MV-4-11 (cell line): ENCODE data around the gene COPZ1.
"Not testable (repeated sequence)": the region's sequence is repeated elsewhere in the genome, so short reads cannot be mapped to it uniquely, and the experiment has no call there.

Experiments
- DNase-seq: peaks from one replicate; lab custom pipeline; 2025; lab: John Stamatoyannopoulos, UW

The COPZ1 gene

GRCh38 chr12:54324617-54325441, at the start of gene COPZ1:
Gene COPZ1, plus strand, starts transcription at chr12:54325131. Its CDS starts 33 bp downstream, at chr12:54325164.
- DNase-seq: peak; percentile 100

- DNase-seq: no peak
Measured at GRCh38 chr12:54276368-54276767, 48.6 kb upstream of the COPZ1 start.

- peak; percentile 57 for DNase-seq
Measured at GRCh38 chr12:54277823-54278276, 47.1 kb upstream of the COPZ1 start.

- DNase-seq: no peak
Measured at GRCh38 chr12:54279227-54279631, 45.7 kb upstream of the COPZ1 start.

GRCh38 chr12:54279632-54280467, 45.1 kb upstream of the COPZ1 start, which contains the start of gene CBX5:
Gene CBX5, minus strand, starts transcription at chr12:54280122. Its CDS starts 22,472 bp downstream, at chr12:54257650.
- peak; percentile 98 for DNase-seq

GRCh38 chr12:54280468-54281260, 44.3 kb upstream of the COPZ1 start, which contains the start of gene HNRNPA1:
Gene HNRNPA1, plus strand, starts transcription at chr12:54280726. Its CDS starts 82 bp downstream, at chr12:54280808.
- peak; percentile 100 for DNase-seq

- DNase-seq: not testable (repeated sequence)
Measured at GRCh38 chr12:54281261-54281638, 43.7 kb upstream of the COPZ1 start.

GRCh38 chr12:54281694-54282093, 43.2 kb upstream of the COPZ1 start:
- not testable (repeated sequence) for DNase-seq

GRCh38 chr12:54282949-54283593, 41.9 kb upstream of the COPZ1 start:
- DNase-seq: no peak

GRCh38 chr12:54284070-54284780, 40.7 kb upstream of the COPZ1 start:
- DNase-seq: not testable (repeated sequence)

GRCh38 chr12:54285150-54286041, 39.5 kb upstream of the COPZ1 start:
- DNase-seq: no peak

- DNase-seq: no peak
Measured at GRCh38 chr12:54286042-54287030, 38.6 kb upstream of the COPZ1 start.

GRCh38 chr12:54287261-54288157, 37.4 kb upstream of the COPZ1 start:
- DNase-seq: no peak

- DNase-seq: no peak
Measured at GRCh38 chr12:54292083-54292930, 32.6 kb upstream of the COPZ1 start.

- DNase-seq: no peak
Measured at GRCh38 chr12:54292931-54293241, 32.0 kb upstream of the COPZ1 start.

GRCh38 chr12:54294152-54294952, 30.6 kb upstream of the COPZ1 start:
- DNase-seq: peak; percentile 69
